DMS 273 treated with DMSO at 0.1 percent for 48 hours (cell line): ENCODE data around the gene VIPR1.
"Not testable (repeated sequence)": the region's sequence is repeated elsewhere in the genome, so short reads cannot be mapped to it uniquely, and the experiment has no call there.

ENCODE experiments used
- DNase-seq: peaks from one replicate; lab custom pipeline; 2025; lab: John Stamatoyannopoulos, UW

Gene VIPR1

DNA sequence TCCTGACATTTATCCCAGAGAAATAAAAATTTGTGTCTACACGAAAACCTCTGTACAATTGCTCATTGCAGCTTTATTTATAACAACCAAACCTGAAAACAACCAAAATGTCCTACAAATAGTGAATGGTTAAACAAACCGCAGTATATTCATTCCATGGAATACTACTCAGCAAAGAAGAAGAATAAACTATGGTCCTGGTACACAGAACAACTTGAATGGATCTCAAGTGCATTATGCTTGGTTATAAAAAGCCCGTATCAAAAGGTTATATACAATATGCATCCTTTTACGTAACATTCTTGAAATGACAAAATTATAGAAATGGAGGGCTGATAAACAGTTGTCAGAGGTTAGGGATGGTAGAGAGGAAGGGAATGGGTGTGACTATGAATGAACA, 75.6 kb downstream of the VIPR1 start:
- DNase-seq: no peak

DNA sequence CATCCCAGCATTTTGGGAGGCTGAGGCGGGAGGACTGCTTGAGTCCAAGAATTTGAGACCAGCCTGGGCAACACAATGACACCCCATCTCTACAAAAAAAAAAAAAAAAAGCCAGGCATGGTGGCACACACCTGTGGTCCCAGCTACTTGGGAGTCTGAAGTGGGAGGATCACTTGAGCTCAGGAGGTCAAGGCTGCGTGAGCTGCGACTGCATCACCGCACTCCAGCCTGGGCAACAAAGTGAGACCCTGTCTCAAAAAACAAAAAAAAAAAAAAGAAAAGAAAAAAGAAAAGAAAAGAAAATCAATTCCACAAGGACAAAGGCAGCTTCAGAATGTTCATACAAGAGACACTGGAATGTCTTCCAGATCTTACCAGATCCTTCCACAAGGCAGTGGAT, 76.9 kb downstream of the VIPR1 start:
- DNase-seq: not testable (repeated sequence)

DNA sequence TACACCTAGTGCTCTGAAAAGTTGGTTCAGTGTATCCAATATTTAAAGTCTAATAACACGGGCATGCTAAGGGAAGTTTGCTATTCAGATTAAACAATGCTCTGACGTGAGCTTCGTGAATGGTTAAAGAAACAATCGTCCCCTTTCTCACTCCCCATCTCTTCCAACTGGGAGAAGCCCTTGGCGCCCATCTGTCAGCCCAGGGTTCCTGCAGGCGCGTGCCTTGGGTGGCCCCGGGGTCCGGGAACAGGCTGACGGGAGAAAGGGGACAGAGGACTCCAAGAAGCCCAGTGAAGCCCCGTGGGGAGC, 78.9 kb downstream of the VIPR1 start:
- no peak for DNase-seq

GRCh38 chr3:42581709-42582473, 79.4 kb downstream of the VIPR1 start, which contains the start of gene SEC22C:
Gene SEC22C, minus strand, starts transcription at chr3:42581967. Its CDS starts 12,921 bp downstream, at chr3:42569046.
- DNase-seq: peak; percentile 89

DNA sequence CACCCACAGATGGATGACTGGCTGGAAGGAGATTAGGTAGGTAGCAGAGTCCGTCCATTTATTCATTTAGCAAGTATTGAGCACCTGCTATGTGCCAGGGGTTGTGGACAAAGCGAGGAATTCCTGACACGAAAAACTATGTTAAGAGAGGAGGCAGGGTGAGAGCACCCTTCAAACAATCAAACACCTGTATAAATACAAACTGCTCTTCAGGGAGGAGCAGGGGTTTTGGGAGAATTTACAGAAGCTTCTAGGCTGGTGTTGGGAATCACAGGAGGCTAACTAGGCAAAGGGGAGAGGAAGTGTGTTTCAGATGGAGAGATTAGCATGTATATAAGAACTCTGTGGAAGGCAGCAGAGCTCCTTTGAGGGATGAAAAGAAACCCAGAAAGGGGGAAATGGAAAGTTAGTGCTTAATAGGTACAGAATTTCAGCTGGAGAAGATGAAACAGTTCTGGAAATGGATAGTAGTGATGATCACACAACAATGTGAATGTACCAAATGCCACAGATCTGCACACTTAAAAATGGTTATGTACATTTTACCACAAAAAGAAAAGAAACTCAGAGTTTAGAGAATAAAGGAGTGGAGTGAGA, 80.1 kb downstream of the VIPR1 start:
- no peak for DNase-seq
